ENCODE data around the gene TSPY3.
"Not testable (repeated sequence)": the region's sequence is repeated elsewhere in the genome, so short reads cannot be mapped to it uniquely, and the experiment has no call there.

The TSPY3 gene, protein sequence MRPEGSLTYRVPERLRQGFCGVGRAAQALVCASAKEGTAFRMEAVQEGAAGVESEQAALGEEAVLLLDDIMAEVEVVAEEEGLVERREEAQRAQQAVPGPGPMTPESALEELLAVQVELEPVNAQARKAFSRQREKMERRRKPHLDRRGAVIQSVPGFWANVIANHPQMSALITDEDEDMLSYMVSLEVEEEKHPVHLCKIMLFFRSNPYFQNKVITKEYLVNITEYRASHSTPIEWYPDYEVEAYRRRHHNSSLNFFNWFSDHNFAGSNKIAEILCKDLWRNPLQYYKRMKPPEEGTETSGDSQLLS
- 0 reads per million in 18 experiments for total RNA-seq

DNA sequence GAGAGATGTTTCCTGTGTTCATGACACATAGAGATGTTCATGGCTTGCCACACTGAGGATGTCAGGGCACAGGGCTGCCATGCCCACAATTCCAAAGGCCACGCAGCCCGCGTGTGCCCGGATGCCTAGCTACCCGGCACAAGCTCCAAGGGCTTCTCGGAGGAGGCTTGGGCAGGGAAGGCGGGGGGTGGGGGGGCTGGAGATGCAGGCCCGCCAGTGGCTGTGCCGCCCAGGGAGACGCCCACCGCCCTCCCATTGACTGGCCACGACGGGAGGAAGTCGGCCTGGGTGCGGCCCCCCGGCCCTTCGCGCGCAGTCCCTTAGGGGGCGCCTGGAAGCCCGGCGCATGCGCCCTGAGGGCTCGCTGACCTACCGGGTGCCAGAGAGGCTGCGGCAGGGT is at the start of gene TSPY3:
Gene TSPY3 (plus strand): TSS at position 301 of the 400 bp plus-strand sequence. CDS start 46 bp downstream, at position 347.
- DNase-seq, result not testable (repeated sequence)

DNA sequence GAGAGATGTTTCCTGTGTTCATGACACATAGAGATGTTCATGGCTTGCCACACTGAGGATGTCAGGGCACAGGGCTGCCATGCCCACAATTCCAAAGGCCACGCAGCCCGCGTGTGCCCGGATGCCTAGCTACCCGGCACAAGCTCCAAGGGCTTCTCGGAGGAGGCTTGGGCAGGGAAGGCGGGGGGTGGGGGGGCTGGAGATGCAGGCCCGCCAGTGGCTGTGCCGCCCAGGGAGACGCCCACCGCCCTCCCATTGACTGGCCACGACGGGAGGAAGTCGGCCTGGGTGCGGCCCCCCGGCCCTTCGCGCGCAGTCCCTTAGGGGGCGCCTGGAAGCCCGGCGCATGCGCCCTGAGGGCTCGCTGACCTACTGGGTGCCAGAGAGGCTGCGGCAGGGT is 40.7 kb upstream of the TSPY3 start, which contains the start of gene TSPY8:
Gene TSPY8 (plus strand): TSS at position 301 of the 400 bp plus-strand sequence. CDS start 46 bp downstream, at position 347.
- DNase-seq, result not testable (repeated sequence)

DNA sequence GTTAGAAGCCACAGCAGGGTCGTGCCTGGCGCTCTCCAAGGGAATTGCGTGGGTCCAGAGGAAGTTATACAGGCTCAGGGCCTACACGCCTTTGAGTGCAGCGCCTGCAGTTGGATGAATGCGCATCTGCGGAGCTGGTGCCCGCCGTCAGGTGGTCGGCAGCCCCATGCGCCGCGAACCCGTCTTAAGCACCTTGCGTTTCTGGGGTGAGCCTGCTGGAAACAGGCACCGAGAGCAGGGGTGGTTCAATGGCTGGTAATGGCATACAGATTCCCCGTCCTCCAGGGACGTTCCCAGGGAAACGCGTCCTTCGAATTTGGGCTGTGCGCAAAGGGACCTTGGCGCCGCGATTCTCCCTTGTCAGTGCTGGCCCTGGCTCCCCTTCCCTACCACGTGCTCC is 1.7 kb upstream of the TSPY3 start:
- DNase-seq, result not testable (repeated sequence)
